Effector CD4-positive, alpha-beta T cell (primary cell): ENCODE measurements around the gene DHPS.
"Not testable (repeated sequence)": the region's sequence is repeated elsewhere in the genome, so short reads cannot be mapped to it uniquely, and the experiment has no call there.

ENCODE experiments used
- DNase-seq: peaks from one replicate; pipeline ENCODE4 v3.0.0-alpha.2; 2020
- total RNA-seq: gene quantifications from one replicate; lab custom pipeline; 2026; lab: John Stamatoyannopoulos, UW

The DHPS gene
- 6.8 reads per million, percentile 25 among the genes with 10 or more reads in this experiment for total RNA-seq

DNA sequence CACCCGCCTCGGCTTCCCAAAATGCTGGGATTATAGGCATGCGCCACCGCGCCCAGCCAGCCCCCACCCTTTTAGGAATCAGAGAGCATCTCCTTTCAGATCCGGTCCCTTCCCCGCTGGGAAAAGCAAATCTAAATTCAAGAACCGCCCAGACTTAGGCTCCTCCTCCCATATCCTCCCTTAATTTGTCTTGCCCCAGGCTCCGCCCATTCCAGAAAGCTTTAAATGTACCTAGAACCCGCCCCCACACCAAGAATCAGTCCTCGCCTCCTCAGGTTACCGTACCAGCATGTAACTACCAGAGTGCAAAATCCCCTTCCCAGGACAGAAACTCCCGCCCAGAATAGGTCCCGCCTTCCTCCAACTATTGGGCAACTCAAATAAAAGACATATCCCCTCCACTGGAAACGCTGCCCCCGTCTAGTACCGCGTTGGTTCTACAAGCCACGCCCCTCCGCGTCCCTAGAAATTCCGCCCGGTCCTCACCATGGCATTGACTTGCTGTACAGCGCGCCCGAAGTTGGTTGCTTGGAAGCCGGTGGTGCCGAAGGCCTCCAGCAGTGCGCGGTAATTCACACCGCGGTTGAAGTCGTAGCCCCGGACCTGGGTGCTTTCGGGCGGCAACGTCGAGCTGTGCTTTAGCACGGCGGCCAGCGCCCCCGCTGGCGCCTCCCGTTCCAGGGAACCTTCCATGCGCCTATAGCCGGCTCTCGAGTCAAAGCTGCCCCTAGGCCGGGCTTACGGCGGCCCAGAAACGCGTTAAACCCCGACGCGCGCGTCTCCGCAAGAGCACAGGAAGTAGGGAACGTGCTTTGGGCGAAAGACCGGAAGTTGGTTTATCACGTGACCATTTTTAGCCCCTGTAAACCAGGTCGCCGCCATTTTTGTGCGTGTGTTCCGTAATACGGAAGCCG lies at the start of gene DHPS:
Gene DHPS, minus strand, starts transcription at position 807 of the 914 bp plus-strand sequence. Its CDS starts 114 bp downstream, at position 693.
- DNase-seq: peak; percentile 89

GRCh38 chr19:12731337-12731736 lies 49.7 kb upstream of the DHPS start:
- no peak for DNase-seq

- DNase-seq: no peak
Measured at GRCh38 chr19:12730064-12730463, 48.4 kb upstream of the DHPS start.

DNA sequence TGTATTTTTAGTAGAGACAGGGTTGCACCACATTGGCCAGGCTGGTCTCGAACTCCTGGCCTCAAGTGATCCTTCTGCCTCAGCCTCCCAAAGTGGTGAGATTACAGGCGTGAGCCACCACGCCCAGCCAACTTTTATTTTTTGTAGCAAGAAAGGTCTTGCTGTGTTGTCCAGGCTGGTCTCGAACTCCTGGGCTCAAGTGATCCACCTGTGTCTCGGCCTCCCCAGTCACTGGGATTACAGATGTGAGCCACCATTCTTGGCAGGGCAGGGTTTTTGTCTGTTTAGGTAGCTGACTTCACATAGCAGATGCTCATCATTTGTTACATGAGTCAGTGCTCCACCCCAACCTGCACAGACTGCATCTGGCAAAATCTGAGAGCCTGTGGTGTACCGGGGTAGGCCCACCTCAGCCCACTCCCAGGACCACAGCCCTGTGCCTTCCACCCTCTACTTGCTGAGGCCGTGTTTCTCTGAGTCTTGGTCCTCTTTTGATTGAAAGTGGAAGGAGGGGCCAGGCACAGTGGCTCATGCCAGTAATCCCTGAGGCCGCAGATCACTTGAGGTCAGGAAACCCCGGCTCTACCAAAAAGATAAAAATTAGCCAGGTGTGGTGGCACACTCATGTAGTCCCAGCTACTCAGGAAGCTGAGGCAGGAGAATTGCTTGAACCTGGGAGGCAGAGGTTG lies 46.2 kb upstream of the DHPS start:
- no peak for DNase-seq

GRCh38 chr19:12726988-12727316 lies 45.3 kb upstream of the DHPS start:
- no peak for DNase-seq

DNA sequence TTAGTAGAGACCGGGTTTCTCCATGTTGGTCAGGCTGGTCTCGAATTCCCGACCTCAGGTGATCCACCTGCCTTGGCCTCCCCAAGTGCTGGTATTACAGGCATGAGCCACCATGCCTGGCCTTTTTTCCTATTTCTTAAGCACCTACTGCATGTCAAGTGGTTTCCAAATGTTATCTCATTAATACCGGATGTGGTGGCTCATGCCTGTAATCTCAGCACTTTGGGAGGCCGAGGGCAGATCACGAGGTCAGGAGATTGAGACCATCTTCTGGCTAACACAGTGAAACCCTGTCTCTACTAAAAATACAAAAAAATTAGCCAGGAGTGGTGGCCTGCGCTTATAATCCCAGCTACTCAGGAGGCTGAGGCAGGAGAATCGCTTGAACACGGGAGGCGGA lies 43.9 kb upstream of the DHPS start:
- not testable (repeated sequence) for DNase-seq

GRCh38 chr19:12723641-12724426 lies 42.2 kb upstream of the DHPS start, which contains the start of gene TNPO2:
TNPO2 (minus strand) TSS chr19:12723932; CDS start chr19:12720977, 2,955 bp downstream.
- DNase-seq: peak; percentile 44

DNA sequence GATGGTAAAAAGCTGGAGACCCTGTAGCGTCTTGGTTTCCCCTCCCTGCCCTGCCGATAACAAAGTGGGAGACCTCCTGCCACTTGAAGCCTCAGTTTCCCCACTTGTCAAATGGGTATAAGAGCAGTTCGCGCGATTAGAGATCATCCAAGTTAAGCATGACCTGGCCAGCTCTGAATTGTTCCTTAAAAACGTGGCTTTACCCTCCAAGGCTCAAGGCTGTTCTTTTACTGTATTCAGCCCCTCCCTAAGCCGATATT lies 41.6 kb upstream of the DHPS start:
- DNase-seq: no peak

- peak; percentile 95 for DNase-seq
Measured at GRCh38 chr19:12722566-12723380, 41.1 kb upstream of the DHPS start.

GRCh38 chr19:12721656-12722565 lies 40.2 kb upstream of the DHPS start:
- DNase-seq: peak; percentile 34

DNA sequence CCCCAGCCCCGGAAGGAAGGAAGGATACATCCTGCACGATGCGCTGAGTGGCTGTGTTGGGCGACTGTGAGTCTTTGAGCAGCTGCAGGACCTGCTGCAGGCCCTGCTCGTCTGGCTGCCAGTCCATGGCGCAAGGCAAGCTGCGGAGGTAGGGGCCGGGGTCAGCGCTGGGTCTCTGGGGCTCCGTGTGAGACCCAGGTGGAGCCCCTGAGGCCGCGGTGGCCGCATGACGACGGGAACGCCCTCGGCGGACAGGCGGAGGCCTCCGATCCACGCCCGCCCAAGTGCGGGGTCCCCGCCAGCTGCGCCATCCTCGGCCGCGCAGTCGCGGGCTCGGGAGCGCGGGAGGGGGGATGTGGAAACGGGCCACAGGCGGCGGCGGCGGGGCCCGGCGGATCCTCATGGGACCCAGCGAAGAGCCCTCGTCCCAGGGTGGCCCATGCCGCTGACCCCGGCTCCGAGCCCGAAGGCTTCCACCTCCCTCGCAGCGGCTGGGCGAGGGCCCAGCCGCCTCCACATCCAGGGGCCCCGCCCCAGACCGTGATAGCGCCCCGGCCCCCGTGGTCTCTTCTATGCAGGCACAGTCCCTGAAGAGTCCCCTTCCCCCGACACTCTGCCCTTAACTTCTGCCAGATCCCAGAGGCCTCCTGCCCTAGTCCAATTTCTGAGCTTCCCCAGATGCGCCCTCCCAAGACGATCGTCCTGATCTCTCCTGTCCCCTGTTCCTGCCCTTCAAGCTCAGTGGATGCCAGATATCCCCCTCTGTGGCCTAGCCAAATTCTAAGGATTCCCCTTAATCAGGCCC lies 39.4 kb upstream of the DHPS start:
- DNase-seq: no peak

- DNase-seq: no peak
Measured at GRCh38 chr19:12720296-12720695, 38.6 kb upstream of the DHPS start.

DNA sequence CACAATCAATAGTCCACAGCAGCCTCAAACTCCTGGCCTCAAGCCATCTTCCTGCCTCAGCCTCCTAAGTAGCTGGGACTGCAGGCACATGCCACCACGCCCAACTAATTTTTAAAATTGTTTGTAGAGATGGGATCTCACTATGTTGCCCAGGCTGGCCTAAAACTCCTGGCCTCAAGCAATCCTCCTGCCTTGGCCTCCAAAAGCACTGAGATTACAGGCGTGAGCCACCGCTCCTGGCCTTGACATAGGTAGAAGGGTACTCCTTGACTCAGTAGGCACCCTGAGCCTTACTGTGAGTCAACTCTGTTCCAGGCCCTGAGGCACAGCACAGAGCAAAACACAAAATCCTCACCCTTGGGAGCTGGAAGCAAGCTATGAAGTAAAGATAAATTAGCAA lies 34.2 kb upstream of the DHPS start:
- DNase-seq: no peak

- no peak for DNase-seq
Measured at GRCh38 chr19:12715102-12715501, 33.4 kb upstream of the DHPS start.

DNA sequence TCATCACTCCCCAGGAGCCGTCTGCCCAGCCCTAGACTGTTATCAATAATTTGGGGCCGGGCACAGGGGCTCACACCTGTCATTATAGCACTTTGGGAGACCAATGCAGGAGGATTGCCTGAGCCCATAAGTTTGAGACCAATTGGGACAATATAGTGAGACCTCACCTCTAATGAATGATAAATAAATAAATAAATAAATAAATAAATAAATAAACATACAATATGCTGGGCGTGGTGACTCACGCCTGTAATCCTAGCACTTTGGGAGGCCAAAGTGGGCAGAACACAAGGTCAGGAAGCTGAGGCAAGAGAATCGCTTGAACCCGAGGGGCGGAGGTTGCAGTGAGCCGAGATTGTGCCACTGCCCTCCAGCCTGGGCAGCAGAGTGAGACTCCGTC lies 31.6 kb upstream of the DHPS start:
- not testable (repeated sequence) for DNase-seq

GRCh38 chr19:12712077-12712476 lies 30.4 kb upstream of the DHPS start:
- DNase-seq: not testable (repeated sequence)

GRCh38 chr19:12711187-12711586 lies 29.5 kb upstream of the DHPS start:
- DNase-seq: no peak

DNA sequence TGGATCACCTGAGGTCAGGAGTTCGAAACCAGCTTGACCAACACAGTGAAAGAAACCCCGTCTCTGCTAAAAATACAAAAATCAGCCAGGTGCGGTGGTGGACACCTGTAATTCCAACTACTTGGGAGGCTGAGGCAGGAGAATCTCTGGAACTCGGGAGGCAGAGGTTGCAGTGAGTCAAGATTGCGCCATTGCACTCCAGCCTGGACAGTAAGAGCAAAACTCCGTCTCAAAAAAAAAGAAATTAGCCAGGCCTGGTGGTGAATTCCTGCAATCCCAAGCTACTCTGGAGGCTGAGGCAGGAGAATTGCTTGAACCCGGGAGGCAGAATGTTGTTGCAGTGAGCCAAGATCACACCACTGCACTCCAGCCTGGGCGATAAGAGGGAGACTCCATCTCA lies 27.0 kb upstream of the DHPS start:
- DNase-seq: no peak

GRCh38 chr19:12706332-12706718 lies 24.6 kb upstream of the DHPS start:
- no peak for DNase-seq

GRCh38 chr19:12705654-12706331 lies 24.1 kb upstream of the DHPS start:
- DNase-seq: no peak
